Heart left ventricle (tissue), 13 donors: ENCODE data around the gene VPS18.

Source experiments
- CTCF ChIP-seq, 12 donors: fragments of 200-600 bp; sonication (generic) in 4 of 12; IDR thresholded peaks; one replicate each; pipeline versions ENCODE4 v1.5.0 to v1.8.0; 2018 to 2022; ENCODE audit warnings: antibody characterized with exemption in 12 of 12, mild to moderate bottlenecking in 5 of 12
- POLR2A ChIP-seq, 2 donors: fragments of 450-650 bp; IDR thresholded peaks; one replicate each; pipeline ENCODE4 v1.6.1; 2017; ENCODE audit warnings: antibody characterized with exemption in 2 of 2, mild to moderate bottlenecking in 2 of 2, moderate library complexity in 2 of 2
- donor health status: ischemic (EF 13 %, LVEDD 7.1; RV severe dilation, severe dysfunction).
- donor health status: DM: no; HTN: yes; CAD: no.
- donor health status: DM: no; HTN: no; CAD: no.
- donor health status: ischemic (EF 25% LVEDD 6.9; RV normal size, moderate dysfunction).
- donor health status: ischemic (EF 25% LVEDD 5.7; RV mildly dilated, moderate dysfunction).
- donor health status: ischemic (EF 35%, LVEDD 5.7; RV mildly dilated, moderate dysfunction).
- donor health status: nonischemic (EF 11% LVEDD 7.7; RV severe dilation, severe dysfunction).
- donor health status: DM: yes; HTN: yes; CAD: no.
- donor health status: PGD.
- donor health status: ischemic (EF 29% LVEDD 5.4; RV normal size, mild dysfunction).
- donor health status: nonischemic (EF 23%, LVEDD 6.1; RV moderate dilation, normal function).

- TF ChIP-seq CTCF (IDR thresholded peaks at IDR 0.05) (no peak), POLR2A (IDR thresholded peaks at IDR 0.05) (no peak)
These were observed 16.9 kb downstream of the VPS18 start for GRCh38 chr15:40911141-40911540.
